Keratinocyte (primary cell): Measurements from ENCODE around the gene KLHL33. TPM values are rescaled to one million over a fixed set of nuclear protein-coding genes. Genes with fewer than 3 reads are reported as not detected.

ENCODE experiments used
- DNase-seq: peaks from one replicate; pipeline ENCODE4 v3.0.0-alpha.2; 2011; ENCODE audit warnings: low read depth, missing footprints, low spot score
- FAIRE-seq: peaks from 2 replicates; lab custom pipeline; 2011; peaks lifted over from hg19 to GRCh38; lab: Jason Lieb, UNC
- H2AFZ ChIP-seq: 2 replicates; pipeline ENCODE4 v1.6.0; 2012; ENCODE audit warnings: low read length, control low read depth, inconsistent platforms; ENCODE audit not compliant: control insufficient read depth
- H3K27ac ChIP-seq: 2 replicates; pipeline ENCODE4 v1.5.1; 2011; ENCODE audit warnings: low read length; ENCODE audit not compliant: control insufficient read depth, insufficient read depth
- H3K27me3 ChIP-seq: 3 replicates; pipeline ENCODE4 v1.6.0; 2011; ENCODE audit warnings: low read length; ENCODE audit not compliant: control insufficient read depth, insufficient read depth; ENCODE audit errors: extremely low read depth
- H3K36me3 ChIP-seq, 2 experiments: 2 replicates in 1 of 2; 3 replicates in 1 of 2; pipeline ENCODE4 v1.5.1; 2011; ENCODE audit warnings: low read length in 2 of 2, mild to moderate bottlenecking in 1 of 2; ENCODE audit not compliant: control insufficient read depth in 2 of 2, insufficient read depth in 2 of 2; ENCODE audit errors: extremely low read depth in 1 of 2
- H3K4me1 ChIP-seq: 3 replicates; pipeline ENCODE4 v1.5.1; 2011; ENCODE audit warnings: low read length; ENCODE audit not compliant: control insufficient read depth, insufficient read depth; ENCODE audit errors: extremely low read depth
- H3K4me2 ChIP-seq: 3 replicates; pipeline ENCODE4 v1.6.0; 2011; ENCODE audit warnings: low read depth, low read length; ENCODE audit not compliant: control insufficient read depth, insufficient read depth; ENCODE audit errors: extremely low read depth
- H3K4me3 ChIP-seq, 3 experiments: fragments of 200-600 bp in 1 of 3; sonication (generic) in 1 of 3; 2 replicates in 2 of 3; 3 replicates in 1 of 3; pipeline ENCODE4 v1.5.1; 2011 to 2016; ENCODE audit warnings: low read length in 3 of 3, mild to moderate bottlenecking in 3 of 3, control low read depth in 2 of 3, inconsistent platforms in 1 of 3, low read depth in 1 of 3, mixed read lengths in 1 of 3, mixed run types in 1 of 3, moderate library complexity in 1 of 3; ENCODE audit not compliant: control insufficient read depth in 2 of 3, insufficient read depth in 2 of 3; ENCODE audit errors: extremely low read depth in 1 of 3
- H3K79me2 ChIP-seq: 2 replicates; pipeline ENCODE4 v1.6.0; 2012; ENCODE audit warnings: low read length; ENCODE audit not compliant: control insufficient read depth, insufficient read depth
- H3K9ac ChIP-seq: 3 replicates; pipeline ENCODE4 v1.6.0; 2011; ENCODE audit warnings: low read length; ENCODE audit not compliant: control insufficient read depth, insufficient read depth; ENCODE audit errors: extremely low read depth
- H3K9me1 ChIP-seq: 3 replicates; pipeline ENCODE4 v1.6.0; 2011; ENCODE audit warnings: low read length; ENCODE audit not compliant: control insufficient read depth, insufficient read depth; ENCODE audit errors: extremely low read depth
- H3K9me3 ChIP-seq: 2 replicates; pipeline ENCODE4 v1.5.1; 2012; ENCODE audit warnings: low read depth, low read length; ENCODE audit not compliant: control insufficient read depth
- H4K20me1 ChIP-seq: 3 replicates; pipeline ENCODE4 v1.6.0; 2011; ENCODE audit warnings: low read length; ENCODE audit not compliant: control insufficient read depth, insufficient read depth; ENCODE audit errors: extremely low read depth
- EZH2 ChIP-seq: IDR thresholded peaks from one replicate; pipeline ENCODE4 v1.6.1; 2012; ENCODE audit warnings: inconsistent platforms, mild to moderate bottlenecking, low read length, moderate library complexity
- dilution Hi-C: fragments of 300-500 bp; cut with MboI; formaldehyde crosslinking; loops from one replicate; pipeline ENCODE4 v1.7.0; 2020; ENCODE audit warnings: low sequenced_read_pairs; ENCODE audit not compliant: extremely low pct_ligation_motif_present
- polyA plus RNA-seq, 5 experiments: library from polyadenylated mRNA; depleted of rRNA in 3 of 5; stranded (reverse) in 3 of 5; stranded (forward) in 1 of 5; unstranded in 1 of 5; fragments of >200 nt; gene quantifications; 1 replicate in 1 of 5; 2 replicates in 3 of 5; 3 replicates in 1 of 5; pipeline versions ENCODE4 v1.2.1 to v1.2.3, GENCODE V29; 2011 to 2012; ENCODE audit warnings: missing spikeins in 2 of 5, low read depth in 1 of 5, low replicate concordance in 1 of 5
- TF ChIP-seq, protein P1 (sequence below), 3 experiments: IDR thresholded peaks in 1 of 3; conservative IDR thresholded peaks in 1 of 3; optimal IDR thresholded peaks in 1 of 3; 2 replicates in 2 of 3; 3 replicates in 1 of 3; pipeline versions ENCODE3 to v1.5.1; 2011; ENCODE audit warnings: low read length in 3 of 3, mild to moderate bottlenecking in 3 of 3, moderate library complexity in 2 of 3, control low read depth in 1 of 3, inconsistent platforms in 1 of 3; ENCODE audit not compliant: insufficient read depth in 2 of 3; ENCODE audit errors: extremely low read depth in 1 of 3

KLHL33 gene
- polyA plus RNA-seq, 1 donor (not counting 4 experiments of a cell fraction or from before 2014, with no cell fraction given), result not detected

DNA sequence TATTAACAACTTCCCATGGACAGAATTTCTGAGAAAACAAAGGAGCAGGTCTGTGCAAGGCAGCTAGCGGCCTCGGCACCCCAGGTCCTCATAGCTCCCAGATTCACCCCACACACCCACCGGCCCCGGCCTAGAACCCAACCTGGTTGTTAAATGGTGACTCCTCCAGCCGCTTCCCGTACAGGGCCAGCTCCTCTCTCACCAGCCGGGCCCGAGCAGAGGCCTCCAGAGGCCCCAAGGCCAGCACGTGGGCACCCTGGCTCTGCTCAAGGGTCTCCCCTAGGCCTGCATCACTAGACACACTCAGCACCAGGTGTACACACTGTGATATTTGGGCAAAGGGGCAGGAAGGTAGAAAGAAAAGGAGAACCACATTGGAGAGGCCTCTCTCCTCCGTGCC is 52.9 kb downstream of the KLHL33 start:
- no peak overlapping the region for H2AFZ ChIP-seq
- no peak for FAIRE-seq
- no peak overlapping the region for H3K4me2 ChIP-seq
- no peaks in the 10 kb centered on the region for H4K20me1 ChIP-seq
- H3K36me3 ChIP-seq, result peaks cover 44 to 70% of the 10 kb centered on the region in 2 experiments
- no peaks in the 10 kb centered on the region for H3K9me3 ChIP-seq
- H3K4me1 ChIP-seq, result no peaks in the 10 kb centered on the region
- H3K9ac ChIP-seq, result no peak overlapping the region
- TF ChIP-seq EZH2, result no peak
- TF ChIP-seq, protein P1, sequence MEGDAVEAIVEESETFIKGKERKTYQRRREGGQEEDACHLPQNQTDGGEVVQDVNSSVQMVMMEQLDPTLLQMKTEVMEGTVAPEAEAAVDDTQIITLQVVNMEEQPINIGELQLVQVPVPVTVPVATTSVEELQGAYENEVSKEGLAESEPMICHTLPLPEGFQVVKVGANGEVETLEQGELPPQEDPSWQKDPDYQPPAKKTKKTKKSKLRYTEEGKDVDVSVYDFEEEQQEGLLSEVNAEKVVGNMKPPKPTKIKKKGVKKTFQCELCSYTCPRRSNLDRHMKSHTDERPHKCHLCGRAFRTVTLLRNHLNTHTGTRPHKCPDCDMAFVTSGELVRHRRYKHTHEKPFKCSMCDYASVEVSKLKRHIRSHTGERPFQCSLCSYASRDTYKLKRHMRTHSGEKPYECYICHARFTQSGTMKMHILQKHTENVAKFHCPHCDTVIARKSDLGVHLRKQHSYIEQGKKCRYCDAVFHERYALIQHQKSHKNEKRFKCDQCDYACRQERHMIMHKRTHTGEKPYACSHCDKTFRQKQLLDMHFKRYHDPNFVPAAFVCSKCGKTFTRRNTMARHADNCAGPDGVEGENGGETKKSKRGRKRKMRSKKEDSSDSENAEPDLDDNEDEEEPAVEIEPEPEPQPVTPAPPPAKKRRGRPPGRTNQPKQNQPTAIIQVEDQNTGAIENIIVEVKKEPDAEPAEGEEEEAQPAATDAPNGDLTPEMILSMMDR (optimal IDR thresholded peaks at IDR 0.05 in 1 of 3, IDR thresholded peaks at IDR 0.05 in 1 of 3, conservative IDR thresholded peaks at IDR 0.05 in 1 of 3; ENCODE audit: extremely low read depth in 1 of 3, insufficient read depth in 2 of 3, low read length in 3 of 3), result no peak
- H3K9me1 ChIP-seq, result no peaks in the 10 kb centered on the region
- dilution Hi-C loops, result no loop called here
- DNase-seq, result no peak
- no peak overlapping the region for H3K4me3 ChIP-seq
- no peaks in the 10 kb centered on the region for H3K79me2 ChIP-seq
- no peaks in the 10 kb centered on the region for H3K27me3 ChIP-seq
- no peak overlapping the region for H3K27ac ChIP-seq

DNA sequence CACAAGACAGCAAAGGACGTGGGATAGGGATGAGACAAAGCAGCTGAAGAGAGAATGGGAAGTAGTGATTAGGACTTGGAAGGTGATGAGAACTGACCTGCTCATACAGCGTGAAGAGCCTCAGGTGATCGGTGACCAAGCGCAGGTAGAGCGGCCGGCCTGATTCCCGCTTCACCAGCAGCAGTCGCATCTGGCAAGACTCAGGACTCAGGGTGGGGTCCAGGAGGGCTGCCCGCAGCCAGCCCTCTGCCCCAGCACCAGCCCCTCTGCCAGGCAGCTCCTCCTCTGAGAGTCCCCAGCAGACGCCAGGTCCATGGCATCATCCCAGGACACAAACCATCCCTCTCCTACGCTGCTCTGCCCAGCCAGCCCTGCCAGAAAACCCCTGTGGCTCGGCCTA is 53.4 kb downstream of the KLHL33 start:
- Histone ChIP-seq H2AFZ (no peak overlapping the region), H3K4me2 (no peak overlapping the region), H3K9ac (no peak overlapping the region), H3K36me3 (peaks cover 44 to 71% of the 10 kb centered on the region in 2 experiments), H3K27ac (no peak overlapping the region), H3K4me3 (no peak overlapping the region), H3K9me3 (no peaks in the 10 kb centered on the region), H3K4me1 (no peaks in the 10 kb centered on the region), H3K27me3 (no peaks in the 10 kb centered on the region), H4K20me1 (no peaks in the 10 kb centered on the region), H3K9me1 (no peaks in the 10 kb centered on the region), H3K79me2 (no peaks in the 10 kb centered on the region)
- TF ChIP-seq, protein P1 (optimal IDR thresholded peaks at IDR 0.05 in 1 of 3, IDR thresholded peaks at IDR 0.05 in 1 of 3, conservative IDR thresholded peaks at IDR 0.05 in 1 of 3; ENCODE audit: extremely low read depth in 1 of 3, insufficient read depth in 2 of 3, low read length in 3 of 3), result no peak
- TF ChIP-seq EZH2, result no peak
- FAIRE-seq (no peak), DNase-seq (no peak)
- dilution Hi-C loops, result no loop called here
